Esophagus muscularis mucosa (tissue), 3 donors: ENCODE measurements around the gene SDK2.

Experiments used
- POLR2A ChIP-seq: fragments of 450-650 bp; IDR thresholded peaks from one replicate; pipeline ENCODE4 v1.6.1; 2017; ENCODE audit warnings: antibody characterized with exemption, moderate library complexity, mild to moderate bottlenecking, low read depth
- TF ChIP-seq, protein P1 (sequence below), 3 experiments: fragments of 200-600 bp in 2 of 3; fragments of 450-650 bp in 1 of 3; sonication (generic) in 2 of 3; IDR thresholded peaks; one replicate each; pipeline ENCODE4 v1.5.1; 2017 to 2019; ENCODE audit warnings: antibody characterized with exemption in 3 of 3, mild to moderate bottlenecking in 2 of 3, moderate library complexity in 1 of 3

DNA sequence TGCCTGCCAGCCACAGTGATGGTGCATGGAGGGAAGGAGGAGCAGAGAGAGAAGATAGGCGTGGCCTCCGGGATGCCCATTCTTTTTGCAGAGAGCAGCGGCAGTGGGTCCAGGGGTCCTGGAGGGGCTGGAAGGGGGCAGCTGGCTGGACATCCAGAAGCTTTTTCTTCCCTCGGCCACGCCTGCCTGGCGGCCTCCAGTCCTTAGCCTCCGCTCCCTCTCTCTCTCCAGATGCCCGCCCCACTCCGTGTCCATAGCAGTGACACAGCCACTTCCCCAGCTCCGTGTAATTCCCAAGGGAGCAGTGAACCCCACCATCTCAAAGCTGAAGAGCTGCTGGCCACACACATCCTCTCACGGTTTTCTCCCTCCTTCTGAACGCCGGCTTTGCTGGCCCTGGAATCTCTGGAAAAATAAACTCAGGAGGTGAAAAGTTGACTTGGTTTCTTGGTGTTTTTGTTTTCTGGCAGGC is 306.2 kb downstream of the SDK2 start:
- TF ChIP-seq, protein P1, sequence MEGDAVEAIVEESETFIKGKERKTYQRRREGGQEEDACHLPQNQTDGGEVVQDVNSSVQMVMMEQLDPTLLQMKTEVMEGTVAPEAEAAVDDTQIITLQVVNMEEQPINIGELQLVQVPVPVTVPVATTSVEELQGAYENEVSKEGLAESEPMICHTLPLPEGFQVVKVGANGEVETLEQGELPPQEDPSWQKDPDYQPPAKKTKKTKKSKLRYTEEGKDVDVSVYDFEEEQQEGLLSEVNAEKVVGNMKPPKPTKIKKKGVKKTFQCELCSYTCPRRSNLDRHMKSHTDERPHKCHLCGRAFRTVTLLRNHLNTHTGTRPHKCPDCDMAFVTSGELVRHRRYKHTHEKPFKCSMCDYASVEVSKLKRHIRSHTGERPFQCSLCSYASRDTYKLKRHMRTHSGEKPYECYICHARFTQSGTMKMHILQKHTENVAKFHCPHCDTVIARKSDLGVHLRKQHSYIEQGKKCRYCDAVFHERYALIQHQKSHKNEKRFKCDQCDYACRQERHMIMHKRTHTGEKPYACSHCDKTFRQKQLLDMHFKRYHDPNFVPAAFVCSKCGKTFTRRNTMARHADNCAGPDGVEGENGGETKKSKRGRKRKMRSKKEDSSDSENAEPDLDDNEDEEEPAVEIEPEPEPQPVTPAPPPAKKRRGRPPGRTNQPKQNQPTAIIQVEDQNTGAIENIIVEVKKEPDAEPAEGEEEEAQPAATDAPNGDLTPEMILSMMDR (IDR thresholded peaks at IDR 0.05): no peak
- TF ChIP-seq POLR2A: no peak
